Measurements from ENCODE around the gene ODF2.

ODF2 gene

DNA sequence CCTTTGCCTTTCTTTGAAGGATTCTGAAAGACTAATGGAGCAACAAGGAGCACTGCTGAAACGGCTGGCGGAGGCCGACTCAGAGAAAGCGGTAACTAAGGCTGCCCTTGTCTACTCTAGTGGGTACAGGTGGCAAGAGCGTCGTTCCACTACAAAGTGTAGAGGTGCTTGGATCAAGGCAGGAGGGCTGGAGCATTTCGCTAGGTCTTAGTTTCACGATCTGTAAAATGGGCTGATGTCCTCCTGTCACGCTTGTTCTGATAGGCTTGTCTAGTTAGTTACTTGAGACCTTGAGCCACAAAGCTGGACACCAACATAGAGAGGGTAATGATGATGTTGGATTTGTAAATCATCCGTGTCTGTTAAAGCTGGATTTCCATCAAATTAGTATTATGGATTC, 25.8 kb downstream of the ODF2 start:
- Histone ChIP-seq H2AFZ (ENCODE audit: low read depth) (no peak overlapping the region), H3K4me2 (no peak overlapping the region), H3K4me1 (ENCODE audit: low read depth, poor library complexity, severe bottlenecking) (no peaks in the 10 kb centered on the region), H3K27ac (no peak overlapping the region), H3K4me3 (IDR thresholded peaks at IDR 0.05; ENCODE audit: insufficient read depth, low read depth, low read length) (no peak overlapping the region), H4K20me1 (ENCODE audit: insufficient read depth) (no peaks in the 10 kb centered on the region), H3K36me3 (ENCODE audit: insufficient read depth) (no peaks in the 10 kb centered on the region), H3K9ac (no peak overlapping the region), H3K27me3 (ENCODE audit: insufficient read depth, low read depth) (no peaks in the 10 kb centered on the region), H3K79me2 (ENCODE audit: insufficient read depth, low read depth) (no peaks in the 10 kb centered on the region)
- TF ChIP-seq, protein P1, sequence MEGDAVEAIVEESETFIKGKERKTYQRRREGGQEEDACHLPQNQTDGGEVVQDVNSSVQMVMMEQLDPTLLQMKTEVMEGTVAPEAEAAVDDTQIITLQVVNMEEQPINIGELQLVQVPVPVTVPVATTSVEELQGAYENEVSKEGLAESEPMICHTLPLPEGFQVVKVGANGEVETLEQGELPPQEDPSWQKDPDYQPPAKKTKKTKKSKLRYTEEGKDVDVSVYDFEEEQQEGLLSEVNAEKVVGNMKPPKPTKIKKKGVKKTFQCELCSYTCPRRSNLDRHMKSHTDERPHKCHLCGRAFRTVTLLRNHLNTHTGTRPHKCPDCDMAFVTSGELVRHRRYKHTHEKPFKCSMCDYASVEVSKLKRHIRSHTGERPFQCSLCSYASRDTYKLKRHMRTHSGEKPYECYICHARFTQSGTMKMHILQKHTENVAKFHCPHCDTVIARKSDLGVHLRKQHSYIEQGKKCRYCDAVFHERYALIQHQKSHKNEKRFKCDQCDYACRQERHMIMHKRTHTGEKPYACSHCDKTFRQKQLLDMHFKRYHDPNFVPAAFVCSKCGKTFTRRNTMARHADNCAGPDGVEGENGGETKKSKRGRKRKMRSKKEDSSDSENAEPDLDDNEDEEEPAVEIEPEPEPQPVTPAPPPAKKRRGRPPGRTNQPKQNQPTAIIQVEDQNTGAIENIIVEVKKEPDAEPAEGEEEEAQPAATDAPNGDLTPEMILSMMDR (conservative IDR thresholded peaks at IDR 0.05; ENCODE audit: low read depth, low read length) = no peak

DNA sequence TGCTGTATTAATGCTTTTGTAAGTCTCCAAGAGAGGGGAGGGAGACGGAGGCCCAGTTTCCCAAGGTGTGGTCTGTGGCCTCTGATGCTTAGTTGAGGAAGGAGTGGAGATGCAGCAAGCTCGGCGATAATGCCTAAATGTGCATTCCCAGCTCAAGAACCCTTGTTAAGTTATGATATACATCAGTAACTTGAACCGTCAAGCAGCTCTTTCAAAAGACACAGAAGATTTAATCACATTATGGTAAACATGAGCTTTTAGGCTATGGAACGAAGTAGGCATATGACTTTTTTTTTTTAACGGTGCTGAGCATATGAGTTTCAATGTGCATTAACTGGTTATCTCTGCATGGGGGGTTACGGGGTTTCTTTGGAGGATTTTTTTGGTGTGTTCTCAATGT, 26.4 kb downstream of the ODF2 start:
- H3K27ac ChIP-seq = no peak overlapping the region
- H3K36me3 ChIP-seq (ENCODE audit: insufficient read depth) = no peaks in the 10 kb centered on the region
- H2AFZ ChIP-seq (ENCODE audit: low read depth) = no peak overlapping the region
- TF ChIP-seq, protein P1 (conservative IDR thresholded peaks at IDR 0.05; ENCODE audit: low read depth, low read length) = no peak
- no peaks in the 10 kb centered on the region for H3K27me3 ChIP-seq (ENCODE audit: insufficient read depth, low read depth)
- no peak overlapping the region for H3K4me2 ChIP-seq
- H3K4me3 ChIP-seq (IDR thresholded peaks at IDR 0.05; ENCODE audit: insufficient read depth, low read depth, low read length) = no peak overlapping the region
- no peaks in the 10 kb centered on the region for H4K20me1 ChIP-seq (ENCODE audit: insufficient read depth)
- no peaks in the 10 kb centered on the region for H3K79me2 ChIP-seq (ENCODE audit: insufficient read depth, low read depth)
- H3K9ac ChIP-seq = no peak overlapping the region
- no peaks in the 10 kb centered on the region for H3K4me1 ChIP-seq (ENCODE audit: low read depth, poor library complexity, severe bottlenecking)

DNA sequence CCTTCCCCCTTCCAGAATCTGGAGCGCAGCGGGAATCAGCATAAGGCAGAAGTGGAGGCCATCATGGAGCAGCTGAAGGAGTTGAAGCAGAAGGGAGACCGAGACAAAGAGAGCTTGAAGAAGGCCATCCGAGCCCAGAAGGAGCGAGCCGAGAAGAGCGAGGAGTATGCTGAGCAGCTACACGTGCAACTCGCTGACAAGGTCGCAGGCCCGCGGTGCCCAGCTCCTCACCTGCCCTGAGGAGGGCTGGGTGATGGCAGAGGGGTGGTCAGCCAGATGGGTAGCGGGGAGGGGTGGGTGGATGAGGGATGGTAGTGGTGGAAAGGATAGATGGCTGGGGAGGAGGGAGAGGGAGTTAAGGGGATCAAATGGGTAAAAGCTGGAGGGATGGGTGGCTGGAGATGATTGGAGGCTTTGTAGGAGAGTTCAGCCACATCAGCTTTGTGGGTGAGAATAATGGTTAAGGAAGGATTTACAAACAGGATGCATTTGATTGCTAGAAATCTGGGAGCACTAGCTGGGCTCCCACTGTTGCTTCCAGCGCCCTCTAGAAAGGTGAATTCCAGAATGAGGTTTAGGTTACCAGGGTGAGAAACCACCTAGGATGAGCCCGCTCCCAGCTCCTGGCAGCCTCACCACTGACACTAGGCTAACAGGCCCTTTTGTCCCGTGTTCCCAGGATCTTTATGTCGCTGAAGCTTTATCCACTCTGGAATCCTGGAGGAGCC, 29.0 kb downstream of the ODF2 start:
- H3K79me2 ChIP-seq (ENCODE audit: insufficient read depth, low read depth) = no peaks in the 10 kb centered on the region
- no peak overlapping the region for H3K27ac ChIP-seq
- no peak overlapping the region for H3K9ac ChIP-seq
- no peaks in the 10 kb centered on the region for H4K20me1 ChIP-seq (ENCODE audit: insufficient read depth)
- TF ChIP-seq, protein P1 (conservative IDR thresholded peaks at IDR 0.05; ENCODE audit: low read depth, low read length) = no peak
- no peak overlapping the region for H2AFZ ChIP-seq (ENCODE audit: low read depth)
- H3K4me1 ChIP-seq (ENCODE audit: low read depth, poor library complexity, severe bottlenecking) = no peaks in the 10 kb centered on the region
- no peaks in the 10 kb centered on the region for H3K36me3 ChIP-seq (ENCODE audit: insufficient read depth)
- H3K4me3 ChIP-seq (IDR thresholded peaks at IDR 0.05; ENCODE audit: insufficient read depth, low read depth, low read length) = no peak overlapping the region
- no peak overlapping the region for H3K4me2 ChIP-seq
- no peaks in the 10 kb centered on the region for H3K27me3 ChIP-seq (ENCODE audit: insufficient read depth, low read depth)

DNA sequence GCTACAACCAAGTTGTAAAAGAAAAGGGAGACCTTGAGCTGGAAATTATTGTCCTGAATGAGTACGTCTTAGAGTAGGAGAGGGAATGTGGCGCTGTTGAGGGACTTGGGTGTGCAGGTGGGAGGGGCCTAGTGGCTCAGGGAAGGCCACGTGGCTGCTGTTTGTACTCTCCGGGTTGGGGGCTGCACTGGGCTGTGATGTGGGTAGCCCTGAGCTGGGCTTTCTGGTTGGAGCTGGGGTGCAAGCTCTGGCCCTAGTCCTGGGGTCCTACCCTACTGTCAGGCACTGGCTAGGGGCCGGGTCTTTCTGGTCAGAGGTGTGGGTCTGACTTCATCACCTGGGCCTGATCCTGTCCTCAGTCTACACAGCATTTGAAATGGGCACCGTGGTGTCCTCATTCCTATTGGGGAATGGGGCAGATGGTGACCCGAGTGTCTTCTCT, 29.6 kb downstream of the ODF2 start:
- H3K9ac ChIP-seq = no peak overlapping the region
- H3K4me3 ChIP-seq (IDR thresholded peaks at IDR 0.05; ENCODE audit: insufficient read depth, low read depth, low read length) = no peak overlapping the region
- H3K4me2 ChIP-seq = no peak overlapping the region
- no peaks in the 10 kb centered on the region for H3K27me3 ChIP-seq (ENCODE audit: insufficient read depth, low read depth)
- no peak overlapping the region for H3K27ac ChIP-seq
- no peaks in the 10 kb centered on the region for H3K4me1 ChIP-seq (ENCODE audit: low read depth, poor library complexity, severe bottlenecking)
- TF ChIP-seq, protein P1 (conservative IDR thresholded peaks at IDR 0.05; ENCODE audit: low read depth, low read length) = no peak
- H3K79me2 ChIP-seq (ENCODE audit: insufficient read depth, low read depth) = no peaks in the 10 kb centered on the region
- H2AFZ ChIP-seq (ENCODE audit: low read depth) = no peak overlapping the region
- H4K20me1 ChIP-seq (ENCODE audit: insufficient read depth) = no peaks in the 10 kb centered on the region
- H3K36me3 ChIP-seq (ENCODE audit: insufficient read depth) = no peaks in the 10 kb centered on the region
